ENCODE measurements around the gene TTLL9.

TTLL9 gene

GRCh38 chr20:31897541-31897940 is 27.1 kb downstream of the TTLL9 start:
- Histone ChIP-seq H3K36me3 (ENCODE audit: control insufficient read depth in 1 of 2, insufficient read depth in 2 of 2, low read length in 2 of 2) (no peaks in the 10 kb centered on the region), H3K79me1 (ENCODE audit: low read length) (no peaks in the 10 kb centered on the region), H3K4me2 (ENCODE audit: low read length) (no peak overlapping the region), H3K18ac (ENCODE audit: low read length) (no peak overlapping the region), H2BK120ac (ENCODE audit: insufficient read depth, low read length, poor library complexity) (no peak overlapping the region), H4K91ac (ENCODE audit: low read depth, low read length) (no peak overlapping the region), H3K23ac (ENCODE audit: low read length) (no peak overlapping the region), H3K14ac (ENCODE audit: low read length) (no peak overlapping the region), H2BK12ac (ENCODE audit: low read length) (no peak overlapping the region), H3K9ac (ENCODE audit: low read length) (no peak overlapping the region), H3K4me1 (ENCODE audit: control insufficient read depth in 1 of 2, insufficient read depth in 2 of 2, low read length in 2 of 2) (no peaks in the 10 kb centered on the region), H3K27ac (ENCODE audit: low read depth, low read length) (no peak overlapping the region), H3K9me3 (ENCODE audit: insufficient read depth, low read depth, low read length) (no peaks in the 10 kb centered on the region), H2AFZ (ENCODE audit: insufficient read depth, low read length, poor library complexity) (no peak overlapping the region), H2AK5ac (ENCODE audit: low read length) (no peak overlapping the region), H3K4ac (ENCODE audit: low read depth, low read length) (no peak overlapping the region), H4K12ac (ENCODE audit: low read depth, low read length) (no peak overlapping the region), H4K8ac (ENCODE audit: low read depth, low read length) (no peak overlapping the region), H3K79me2 (ENCODE audit: control insufficient read depth, insufficient read depth, low read length, poor library complexity) (no peaks in the 10 kb centered on the region), H2BK5ac (ENCODE audit: low read depth, low read length, poor library complexity) (no peak overlapping the region), H3K4me3 (ENCODE audit: low read depth, low read length) (no peak overlapping the region), H3K27me3 (ENCODE audit: insufficient read depth, low read length) (no peaks in the 10 kb centered on the region)
- DNase-seq = no peak
- no CpG with 5 or more reads among the region's 9 CpGs for WGBS (ENCODE audit: extremely low coverage, insufficient coverage, insufficient read length)

- no peak overlapping the region for H4K91ac ChIP-seq (ENCODE audit: low read depth, low read length)
- no peak overlapping the region for H2BK5ac ChIP-seq (ENCODE audit: low read depth, low read length, poor library complexity)
- H3K14ac ChIP-seq (ENCODE audit: low read length) = no peak overlapping the region
- H2AK5ac ChIP-seq (ENCODE audit: low read length) = no peak overlapping the region
- no peak for DNase-seq
- H4K12ac ChIP-seq (ENCODE audit: low read depth, low read length) = no peak overlapping the region
- H3K27ac ChIP-seq (ENCODE audit: low read depth, low read length) = no peak overlapping the region
- H3K9ac ChIP-seq (ENCODE audit: low read length) = no peak overlapping the region
- H3K4ac ChIP-seq (ENCODE audit: low read depth, low read length) = no peak overlapping the region
- no peak overlapping the region for H2BK12ac ChIP-seq (ENCODE audit: low read length)
- no peak overlapping the region for H3K4me3 ChIP-seq (ENCODE audit: low read depth, low read length)
- H2BK120ac ChIP-seq (ENCODE audit: insufficient read depth, low read length, poor library complexity) = no peak overlapping the region
- no peaks in the 10 kb centered on the region for H3K36me3 ChIP-seq (ENCODE audit: control insufficient read depth in 1 of 2, insufficient read depth in 2 of 2, low read length in 2 of 2)
- no peak overlapping the region for H3K18ac ChIP-seq (ENCODE audit: low read length)
- H2AFZ ChIP-seq (ENCODE audit: insufficient read depth, low read length, poor library complexity) = no peak overlapping the region
- H3K79me1 ChIP-seq (ENCODE audit: low read length) = no peaks in the 10 kb centered on the region
- no CpG with 5 or more reads among the region's 6 CpGs for WGBS (ENCODE audit: extremely low coverage, insufficient coverage, insufficient read length)
- no peaks in the 10 kb centered on the region for H3K4me1 ChIP-seq (ENCODE audit: control insufficient read depth in 1 of 2, insufficient read depth in 2 of 2, low read length in 2 of 2)
- no peaks in the 10 kb centered on the region for H3K79me2 ChIP-seq (ENCODE audit: control insufficient read depth, insufficient read depth, low read length, poor library complexity)
- no peaks in the 10 kb centered on the region for H3K27me3 ChIP-seq (ENCODE audit: insufficient read depth, low read length)
- no peaks in the 10 kb centered on the region for H3K9me3 ChIP-seq (ENCODE audit: insufficient read depth, low read depth, low read length)
- no peak overlapping the region for H3K4me2 ChIP-seq (ENCODE audit: low read length)
- H4K8ac ChIP-seq (ENCODE audit: low read depth, low read length) = no peak overlapping the region
- no peak overlapping the region for H3K23ac ChIP-seq (ENCODE audit: low read length)
These were observed 31.2 kb downstream of the TTLL9 start for GRCh38 chr20:31901615-31902014.

GRCh38 chr20:31903627-31904386 is 33.4 kb downstream of the TTLL9 start:
- no peak overlapping the region for H4K91ac ChIP-seq (ENCODE audit: low read depth, low read length)
- no peaks in the 10 kb centered on the region for H3K79me2 ChIP-seq (ENCODE audit: control insufficient read depth, insufficient read depth, low read length, poor library complexity)
- H2AK5ac ChIP-seq (ENCODE audit: low read length) = no peak overlapping the region
- H3K14ac ChIP-seq (ENCODE audit: low read length) = no peak overlapping the region
- H3K23ac ChIP-seq (ENCODE audit: low read length) = no peak overlapping the region
- no peak overlapping the region for H3K27ac ChIP-seq (ENCODE audit: low read depth, low read length)
- no peak overlapping the region for H2AFZ ChIP-seq (ENCODE audit: insufficient read depth, low read length, poor library complexity)
- no peaks in the 10 kb centered on the region for H3K79me1 ChIP-seq (ENCODE audit: low read length)
- H2BK12ac ChIP-seq (ENCODE audit: low read length) = no peak overlapping the region
- no peak overlapping the region for H3K9ac ChIP-seq (ENCODE audit: low read length)
- no peak overlapping the region for H4K12ac ChIP-seq (ENCODE audit: low read depth, low read length)
- no peaks in the 10 kb centered on the region for H3K36me3 ChIP-seq (ENCODE audit: control insufficient read depth in 1 of 2, insufficient read depth in 2 of 2, low read length in 2 of 2)
- no peak overlapping the region for H4K8ac ChIP-seq (ENCODE audit: low read depth, low read length)
- H3K27me3 ChIP-seq (ENCODE audit: insufficient read depth, low read length) = no peaks in the 10 kb centered on the region
- no peaks in the 10 kb centered on the region for H3K9me3 ChIP-seq (ENCODE audit: insufficient read depth, low read depth, low read length)
- no peak overlapping the region for H3K4me2 ChIP-seq (ENCODE audit: low read length)
- no peak overlapping the region for H2BK120ac ChIP-seq (ENCODE audit: insufficient read depth, low read length, poor library complexity)
- no CpG with 5 or more reads among the region's 1 CpG for WGBS (ENCODE audit: extremely low coverage, insufficient coverage, insufficient read length)
- no peaks in the 10 kb centered on the region for H3K4me1 ChIP-seq (ENCODE audit: control insufficient read depth in 1 of 2, insufficient read depth in 2 of 2, low read length in 2 of 2)
- no peak overlapping the region for H2BK5ac ChIP-seq (ENCODE audit: low read depth, low read length, poor library complexity)
- no peak for DNase-seq
- H3K4ac ChIP-seq (ENCODE audit: low read depth, low read length) = no peak overlapping the region
- no peak overlapping the region for H3K18ac ChIP-seq (ENCODE audit: low read length)
- H3K4me3 ChIP-seq (ENCODE audit: low read depth, low read length) = no peak overlapping the region

- no peak overlapping the region for H3K9ac ChIP-seq (ENCODE audit: low read length)
- no peak overlapping the region for H2BK12ac ChIP-seq (ENCODE audit: low read length)
- H3K4me2 ChIP-seq (ENCODE audit: low read length) = no peak overlapping the region
- H3K27ac ChIP-seq (ENCODE audit: low read depth, low read length) = no peak overlapping the region
- H3K79me1 ChIP-seq (ENCODE audit: low read length) = no peaks in the 10 kb centered on the region
- no peaks in the 10 kb centered on the region for H3K9me3 ChIP-seq (ENCODE audit: insufficient read depth, low read depth, low read length)
- no peak overlapping the region for H4K12ac ChIP-seq (ENCODE audit: low read depth, low read length)
- H3K14ac ChIP-seq (ENCODE audit: low read length) = no peak overlapping the region
- H2BK5ac ChIP-seq (ENCODE audit: low read depth, low read length, poor library complexity) = no peak overlapping the region
- H3K23ac ChIP-seq (ENCODE audit: low read length) = no peak overlapping the region
- no peaks in the 10 kb centered on the region for H3K36me3 ChIP-seq (ENCODE audit: control insufficient read depth in 1 of 2, insufficient read depth in 2 of 2, low read length in 2 of 2)
- H3K4me1 ChIP-seq (ENCODE audit: control insufficient read depth in 1 of 2, insufficient read depth in 2 of 2, low read length in 2 of 2) = no peaks in the 10 kb centered on the region
- H4K91ac ChIP-seq (ENCODE audit: low read depth, low read length) = no peak overlapping the region
- no peak overlapping the region for H3K4ac ChIP-seq (ENCODE audit: low read depth, low read length)
- no peak overlapping the region for H3K18ac ChIP-seq (ENCODE audit: low read length)
- no peak overlapping the region for H2BK120ac ChIP-seq (ENCODE audit: insufficient read depth, low read length, poor library complexity)
- no peak for DNase-seq
- H4K8ac ChIP-seq (ENCODE audit: low read depth, low read length) = no peak overlapping the region
- no peak overlapping the region for H2AFZ ChIP-seq (ENCODE audit: insufficient read depth, low read length, poor library complexity)
- H3K79me2 ChIP-seq (ENCODE audit: control insufficient read depth, insufficient read depth, low read length, poor library complexity) = no peaks in the 10 kb centered on the region
- no peak overlapping the region for H2AK5ac ChIP-seq (ENCODE audit: low read length)
- H3K27me3 ChIP-seq (ENCODE audit: insufficient read depth, low read length) = no peaks in the 10 kb centered on the region
- WGBS (ENCODE audit: extremely low coverage, insufficient coverage, insufficient read length) = no CpG with 5 or more reads among the region's 5 CpGs
- H3K4me3 ChIP-seq (ENCODE audit: low read depth, low read length) = no peak overlapping the region
These were observed 35.6 kb downstream of the TTLL9 start for GRCh38 chr20:31906001-31906400.
